Panc1 (cell line): ENCODE data around the gene HS2ST1. TPM values are rescaled to one million over a fixed set of nuclear protein-coding genes. Genes with fewer than 3 reads are reported as not detected.

Source experiments
- ATAC-seq: fragments of 200-7000 bp; cut with Tn5 transposase; 2 replicates; pipeline ENCODE4 v1.9.1; 2020; ENCODE audit warnings: mild to moderate bottlenecking, moderate library complexity
- BruUV-seq: library from RNA; stranded (reverse); fragments of 400-500 nt; replicated peaks from 2 replicates; lab custom pipeline; 2021; lab: Mats Ljungman, UMichigan
- CTCF ChIA-PET: fragments of 300-600 bp; sonication (Branson Sonifier 250); formaldehyde crosslinking; loops from one replicate; lab custom pipeline; 2022; ENCODE audit warnings: antibody characterized with exemption; lab: Charles Lee
- POLR2A ChIA-PET: fragments of 300-600 bp; sonication (Branson Sonifier 250); formaldehyde crosslinking; loops from one replicate; lab custom pipeline; 2022; ENCODE audit warnings: antibody characterized with exemption; lab: Charles Lee
- DNase-seq: peaks from one replicate; pipeline ENCODE4 v3.0.0-alpha.2; 2010; ENCODE audit warnings: low read depth, low spot score
- H3K27ac ChIP-seq: 2 replicates; pipeline ENCODE4 v1.5.1; 2011; ENCODE audit warnings: mild to moderate bottlenecking, low read length, inconsistent platforms
- H3K27me3 ChIP-seq: fragments of 200-500 bp; sonication (Bioruptor generic); 2 replicates; pipeline ENCODE4 v1.6.0; 2014; ENCODE audit warnings: low read length, inconsistent platforms; ENCODE audit not compliant: control insufficient read depth, insufficient read depth
- H3K36me3 ChIP-seq: fragments of 200-500 bp; sonication (Bioruptor generic); 2 replicates; pipeline ENCODE4 v1.5.1; 2014; ENCODE audit warnings: inconsistent platforms, mild to moderate bottlenecking, low read length, moderate library complexity; ENCODE audit not compliant: control insufficient read depth, insufficient read depth
- H3K4me1 ChIP-seq: 2 replicates; pipeline ENCODE4 v1.5.1; 2011; ENCODE audit warnings: inconsistent platforms, mild to moderate bottlenecking, low read length, moderate library complexity; ENCODE audit not compliant: control insufficient read depth, insufficient read depth
- H3K4me3 ChIP-seq, 2 experiments: 2 replicates each; pipeline ENCODE4 v1.5.1; 2011 to 2012; ENCODE audit warnings: low read depth in 2 of 2, low read length in 2 of 2, mild to moderate bottlenecking in 2 of 2, inconsistent platforms in 1 of 2, moderate library complexity in 1 of 2
- H3K9me3 ChIP-seq: fragments of 200-500 bp; sonication (Bioruptor generic); 2 replicates; pipeline ENCODE4 v1.5.1; 2014; ENCODE audit warnings: low read depth, mild to moderate bottlenecking, inconsistent platforms, low read length, moderate library complexity; ENCODE audit not compliant: control insufficient read depth, insufficient read depth
- POLR2AphosphoS5 ChIP-seq: IDR thresholded peaks from 2 replicates; pipeline ENCODE4 v1.6.1; 2012; ENCODE audit warnings: mild to moderate bottlenecking, low read depth, low read length, moderate library complexity
- REST ChIP-seq, 2 experiments: IDR thresholded peaks; 2 replicates each; pipeline ENCODE4 v1.6.1; 2011 to 2012; ENCODE audit warnings: low read depth in 2 of 2, control low read depth in 1 of 2, low read length in 1 of 2, mild to moderate bottlenecking in 1 of 2, moderate library complexity in 1 of 2; ENCODE audit not compliant: insufficient read depth in 1 of 2
- SIN3A ChIP-seq: IDR thresholded peaks from 2 replicates; pipeline ENCODE4 v1.6.1; 2012; ENCODE audit warnings: low read depth, mild to moderate bottlenecking, low read length, moderate library complexity, borderline replicate concordance; ENCODE audit not compliant: insufficient read depth
- TCF7L2 ChIP-seq: IDR thresholded peaks from 2 replicates; pipeline ENCODE4 v1.6.1; 2011; ENCODE audit warnings: mild to moderate bottlenecking, low read depth, low read length, inconsistent platforms
- in situ Hi-C: cut with HindIII; loops from 2 replicates; pipeline ENCODE4 v1.10.0; 2016; ENCODE audit warnings: low sequenced_read_pairs, low pct_unique_long_range_greater_than_20kb
- intact Hi-C: fragments of 100-400 bp; cut with micrococcal nuclease; formaldehyde crosslinking; loops from one replicate; pipeline ENCODE4 v1.10.0; 2022; ENCODE audit not compliant: unreplicated experiment
- total RNA-seq: library from RNA; stranded (reverse); gene quantifications from one replicate; pipeline ENCODE4 v1.2.1, GENCODE V29; 2021; ENCODE audit not compliant: unreplicated experiment
- TF ChIP-seq, protein P1 (sequence below): fragments of 450-650 bp; IDR thresholded peaks from 2 replicates; pipeline ENCODE4 v1.5.1; 2017; ENCODE audit warnings: mild to moderate bottlenecking

The HS2ST1 gene
- total RNA-seq, 1 experiment from 2014 or later, result 81.0 TPM

- Histone ChIP-seq H3K9me3 (no peaks in the 10 kb centered on the region), H3K4me3 (no peak overlapping the region), H3K27ac (no peak overlapping the region), H3K36me3 (peaks cover 6% of the 10 kb centered on the region), H3K27me3 (no peaks in the 10 kb centered on the region), H3K4me1 (peaks cover 7% of the 10 kb centered on the region)
- intact Hi-C loops (loop anchor here (10.0 kb wide), 1 partner anchor 124 kb away; no protein-coding TSS in a partner anchor), in situ Hi-C loops (no loop called here)
- ChIA-PET CTCF (no interaction called here), POLR2A (no interaction called here)
- ATAC-seq, result no peak
- DNase-seq, result no peak
- TF ChIP-seq POLR2AphosphoS5 (no peak), SIN3A (no peak), REST (IDR thresholded peaks at IDR 0.05; ENCODE audit: insufficient read depth in 1 of 2, low read depth in 2 of 2, low read length in 1 of 2) (no peak), TCF7L2 (no peak)
- TF ChIP-seq, protein P1, sequence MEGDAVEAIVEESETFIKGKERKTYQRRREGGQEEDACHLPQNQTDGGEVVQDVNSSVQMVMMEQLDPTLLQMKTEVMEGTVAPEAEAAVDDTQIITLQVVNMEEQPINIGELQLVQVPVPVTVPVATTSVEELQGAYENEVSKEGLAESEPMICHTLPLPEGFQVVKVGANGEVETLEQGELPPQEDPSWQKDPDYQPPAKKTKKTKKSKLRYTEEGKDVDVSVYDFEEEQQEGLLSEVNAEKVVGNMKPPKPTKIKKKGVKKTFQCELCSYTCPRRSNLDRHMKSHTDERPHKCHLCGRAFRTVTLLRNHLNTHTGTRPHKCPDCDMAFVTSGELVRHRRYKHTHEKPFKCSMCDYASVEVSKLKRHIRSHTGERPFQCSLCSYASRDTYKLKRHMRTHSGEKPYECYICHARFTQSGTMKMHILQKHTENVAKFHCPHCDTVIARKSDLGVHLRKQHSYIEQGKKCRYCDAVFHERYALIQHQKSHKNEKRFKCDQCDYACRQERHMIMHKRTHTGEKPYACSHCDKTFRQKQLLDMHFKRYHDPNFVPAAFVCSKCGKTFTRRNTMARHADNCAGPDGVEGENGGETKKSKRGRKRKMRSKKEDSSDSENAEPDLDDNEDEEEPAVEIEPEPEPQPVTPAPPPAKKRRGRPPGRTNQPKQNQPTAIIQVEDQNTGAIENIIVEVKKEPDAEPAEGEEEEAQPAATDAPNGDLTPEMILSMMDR, result no peak
- BruUV-seq, result no TSS peak
Measured at GRCh38 chr1:87089070-87089736, 174.8 kb downstream of the HS2ST1 start.

GRCh38 chr1:87089823-87090222, 175.4 kb downstream of the HS2ST1 start:
- CTCF ChIA-PET, result no interaction called here
- no peak for TF ChIP-seq TCF7L2
- TF ChIP-seq POLR2AphosphoS5, result no peak
- TF ChIP-seq REST (IDR thresholded peaks at IDR 0.05; ENCODE audit: insufficient read depth in 1 of 2, low read depth in 2 of 2, low read length in 1 of 2), result no peak
- no peak for TF ChIP-seq SIN3A
- TF ChIP-seq, protein P1, result no peak
- intact Hi-C loops, result loop anchor here (10.0 kb wide), 1 partner anchor 125 kb away; no protein-coding TSS in a partner anchor
- ATAC-seq, result no peak
- H3K9me3 ChIP-seq, result no peaks in the 10 kb centered on the region
- no TSS peak for BruUV-seq
- no peaks in the 10 kb centered on the region for H3K27me3 ChIP-seq
- H3K27ac ChIP-seq, result no peak overlapping the region
- POLR2A ChIA-PET, result interaction anchor here (0.7 kb wide), 1 partner anchor 10 kb away, joined by 5 read pairs; no protein-coding TSS in a partner anchor
- peaks cover 7% of the 10 kb centered on the region for H3K4me1 ChIP-seq
- no peak for DNase-seq
- H3K36me3 ChIP-seq, result peaks cover 6% of the 10 kb centered on the region
- H3K4me3 ChIP-seq, result no peak overlapping the region
- in situ Hi-C loops, result no loop called here
